DOHH2 (cell line): ENCODE results near the gene TUBA4A.

ENCODE experiments used
- H3F3A ChIP-seq: fragments of 200-600 bp; sonication (generic), shearing (Covaris generic); 2 replicates; pipeline ENCODE4 v1.6.0; 2016; ENCODE audit warnings: antibody characterized with exemption, mild to moderate bottlenecking; ENCODE audit not compliant: control insufficient read depth, insufficient read depth
- H3K27ac ChIP-seq: fragments of 200-600 bp; sonication (generic); 2 replicates; pipeline ENCODE4 v1.5.1; 2014; ENCODE audit warnings: low read depth, mild to moderate bottlenecking, low read length, moderate library complexity
- H3K27me3 ChIP-seq: fragments of 200-600 bp; sonication (generic); 2 replicates; pipeline ENCODE4 v1.6.1; 2014; ENCODE audit warnings: mild to moderate bottlenecking, low read length, mixed read lengths; ENCODE audit not compliant: control insufficient read depth
- H3K36me3 ChIP-seq: fragments of 200-600 bp; sonication (generic); 2 replicates; pipeline ENCODE4 v1.6.1; 2014; ENCODE audit warnings: mild to moderate bottlenecking, low read length, moderate library complexity, mixed read lengths; ENCODE audit not compliant: control insufficient read depth
- H3K4me1 ChIP-seq: fragments of 200-600 bp; sonication (generic); 2 replicates; pipeline ENCODE4 v1.6.1; 2014; ENCODE audit warnings: mild to moderate bottlenecking, low read length, mixed read lengths; ENCODE audit not compliant: control insufficient read depth
- H3K4me2 ChIP-seq: fragments of 200-600 bp; sonication (generic); 2 replicates; pipeline ENCODE4 v1.6.0; 2014; ENCODE audit warnings: mild to moderate bottlenecking, low read length, moderate library complexity
- H3K4me3 ChIP-seq: fragments of 200-600 bp; sonication (generic); 2 replicates; pipeline ENCODE4 v1.5.1; 2014; ENCODE audit warnings: mild to moderate bottlenecking, low read length, mixed read lengths
- H3K79me2 ChIP-seq: fragments of 200-600 bp; sonication (generic); 2 replicates; pipeline ENCODE4 v1.6.1; 2014; ENCODE audit warnings: mild to moderate bottlenecking, low read length, mixed read lengths; ENCODE audit not compliant: control insufficient read depth
- H3K9me2 ChIP-seq: fragments of 200-600 bp; sonication (generic); replicated peaks from 2 replicates; pipeline ENCODE4 v1.6.1; 2014; ENCODE audit warnings: mild to moderate bottlenecking, low read length, mixed read lengths; ENCODE audit not compliant: control insufficient read depth
- H3K9me3 ChIP-seq: fragments of 200-600 bp; sonication (generic); 2 replicates; pipeline ENCODE4 v1.6.1; 2014; ENCODE audit warnings: antibody characterized with exemption, low read length, mixed read lengths; ENCODE audit not compliant: control insufficient read depth, insufficient read depth
- H4K20me1 ChIP-seq: fragments of 200-600 bp; sonication (generic); 2 replicates; pipeline ENCODE4 v1.6.0; 2014; ENCODE audit warnings: low read depth, mild to moderate bottlenecking, antibody characterized with exemption, low read length, moderate library complexity; ENCODE audit not compliant: control insufficient read depth, insufficient read depth
- CTCF ChIP-seq: fragments of 200-600 bp; sonication (generic); IDR thresholded peaks from one replicate; pipeline ENCODE4 v1.5.1; 2014; ENCODE audit warnings: antibody characterized with exemption, mild to moderate bottlenecking, low read depth, low read length; ENCODE audit not compliant: poor library complexity, severe bottlenecking
- EZH2phosphoT487 ChIP-seq: fragments of 200-600 bp; sonication (generic); IDR thresholded peaks from 2 replicates; pipeline ENCODE4 v1.6.1; 2017; ENCODE audit warnings: borderline replicate concordance, mild to moderate bottlenecking, antibody characterized with exemption, low read length, moderate library complexity, mixed read lengths

TUBA4A gene

GRCh38 chr2:219210196-219210885 is 43.4 kb downstream of the TUBA4A start:
- Histone ChIP-seq H3K27ac (no peak overlapping the region), H3K9me3 (no peaks in the 10 kb centered on the region), H3K4me3 (no peak overlapping the region), H3K27me3 (no peaks in the 10 kb centered on the region), H3K36me3 (peaks cover 73% of the 10 kb centered on the region), H3K9me2 (no peaks in the 10 kb centered on the region), H3K4me1 (peaks cover 18% of the 10 kb centered on the region), H3F3A (peaks cover 7% of the 10 kb centered on the region; the same call in 1 of the 2 replicates), H3K4me2 (no peak overlapping the region), H4K20me1 (no peaks in the 10 kb centered on the region), H3K79me2 (peaks cover 3% of the 10 kb centered on the region; the same call in 1 of the 2 replicates)
- TF ChIP-seq CTCF (no peak), EZH2phosphoT487 (no peak)

- Histone ChIP-seq H3F3A (peaks cover 7% of the 10 kb centered on the region; the same call in 1 of the 2 replicates), H3K36me3 (peaks cover 67% of the 10 kb centered on the region), H3K4me1 (peaks cover 18% of the 10 kb centered on the region), H3K27me3 (no peaks in the 10 kb centered on the region), H3K4me3 (no peak overlapping the region), H3K9me3 (no peaks in the 10 kb centered on the region), H4K20me1 (no peaks in the 10 kb centered on the region), H3K9me2 (no peaks in the 10 kb centered on the region), H3K27ac (no peak overlapping the region), H3K79me2 (peaks cover 3% of the 10 kb centered on the region; the same call in 1 of the 2 replicates), H3K4me2 (no peak overlapping the region)
- no peak for TF ChIP-seq CTCF
- TF ChIP-seq EZH2phosphoT487 = no peak
These were observed 44.2 kb downstream of the TUBA4A start for GRCh38 chr2:219209236-219210195.

- Histone ChIP-seq H3K27ac (no peak overlapping the region), H3K36me3 (peaks cover 53% of the 10 kb centered on the region), H3K79me2 (peaks cover 3% of the 10 kb centered on the region; the same call in 1 of the 2 replicates)
These were observed 45.6 kb downstream of the TUBA4A start for GRCh38 chr2:219207884-219208740.

More at GRCh38 chr2:219207884-219208740, 45.6 kb downstream of the TUBA4A start:
- H3K27me3 ChIP-seq = no peaks in the 10 kb centered on the region
- H3K4me2 ChIP-seq = peak overlapping the region; percentile 97
- H4K20me1 ChIP-seq = no peaks in the 10 kb centered on the region
- H3K9me3 ChIP-seq = no peaks in the 10 kb centered on the region
- H3F3A ChIP-seq = peaks cover 7% of the 10 kb centered on the region; the same call in 1 of the 2 replicates
- TF ChIP-seq CTCF (no peak), EZH2phosphoT487 (no peak)
- peaks cover 18% of the 10 kb centered on the region for H3K4me1 ChIP-seq
- H3K4me3 ChIP-seq = peak overlapping the region; percentile 88; the same call in 1 of the 2 replicates
- H3K9me2 ChIP-seq = no peaks in the 10 kb centered on the region
